GM23248 (cell line): Measurements from ENCODE around the gene OR5H2.

Experiments used
- EZH2 ChIP-seq: fragments of 200-600 bp; sonication (generic); IDR thresholded peaks from 2 replicates; pipeline ENCODE4 v1.6.1; 2018; ENCODE audit warnings: antibody characterized with exemption, mild to moderate bottlenecking; ENCODE audit not compliant: insufficient read depth, poor library complexity, severe bottlenecking
- EZH2phosphoT487 ChIP-seq: fragments of 200-600 bp; sonication (generic); IDR thresholded peaks from 2 replicates; pipeline ENCODE4 v1.6.1; 2018; ENCODE audit warnings: antibody characterized with exemption, moderate library complexity, mild to moderate bottlenecking, low read depth; ENCODE audit not compliant: insufficient read depth

DNA sequence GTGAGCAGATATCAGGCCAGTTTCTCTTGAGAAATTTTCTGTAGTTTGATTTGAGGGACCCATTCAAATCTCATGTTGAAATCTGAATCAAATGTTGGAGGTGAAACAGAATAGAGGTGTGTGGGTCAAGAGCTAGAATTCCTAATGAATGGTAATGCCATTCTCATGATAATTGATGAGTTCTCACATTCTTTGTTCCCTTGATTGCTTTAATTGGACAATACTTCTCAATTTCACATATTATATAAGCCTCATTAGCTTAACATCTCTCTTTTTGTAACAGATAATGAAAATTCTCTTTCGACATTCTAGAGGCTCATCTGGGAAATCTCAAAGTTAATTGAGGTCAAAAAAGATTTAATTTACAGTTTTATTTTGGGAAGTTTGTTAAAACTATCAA, 40.1 kb upstream of the OR5H2 start:
- no peak for TF ChIP-seq EZH2
- no peak for TF ChIP-seq EZH2phosphoT487
